VCaP (cell line): ENCODE data around the gene CEACAM6.
A peak's percentile ranks its signal among the peaks of the same experiment; 100 is the strongest.
"Not testable (repeated sequence)": the region's sequence is repeated elsewhere in the genome, so short reads cannot be mapped to it uniquely, and the experiment has no call there.

Source experiments
- H3K27ac ChIP-seq: fragments of 450-650 bp; 2 replicates; pipeline ENCODE4 v1.5.1; 2017
- TF ChIP-seq, protein P1 (sequence below): fragments of 450-650 bp; conservative IDR thresholded peaks from 2 replicates; pipeline ENCODE4 v1.5.1; 2017; ENCODE audit warnings: mild to moderate bottlenecking, moderate library complexity

Gene CEACAM6

DNA sequence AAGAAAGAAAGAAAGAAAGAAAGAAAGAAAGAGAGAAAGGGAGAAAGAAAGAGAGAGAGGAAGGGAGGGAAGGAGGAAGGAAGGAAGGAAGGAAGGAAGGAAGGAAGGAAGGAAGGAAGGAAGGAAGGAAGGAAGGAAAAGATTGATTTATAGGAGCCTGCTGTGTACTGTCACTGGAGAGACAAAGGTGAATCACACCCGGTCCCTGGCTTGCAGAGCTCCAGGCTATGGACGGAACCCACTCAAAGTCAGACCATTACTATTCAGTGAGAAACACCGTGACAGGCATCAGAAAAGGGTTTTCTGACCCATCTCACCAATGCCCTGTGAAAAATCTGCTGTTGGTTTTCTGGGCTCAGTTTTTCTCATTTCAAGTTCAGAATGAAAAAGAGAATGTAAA is 7.3 kb upstream of the CEACAM6 start:
- H3K27ac ChIP-seq = no peak overlapping the region
- TF ChIP-seq, protein P1, sequence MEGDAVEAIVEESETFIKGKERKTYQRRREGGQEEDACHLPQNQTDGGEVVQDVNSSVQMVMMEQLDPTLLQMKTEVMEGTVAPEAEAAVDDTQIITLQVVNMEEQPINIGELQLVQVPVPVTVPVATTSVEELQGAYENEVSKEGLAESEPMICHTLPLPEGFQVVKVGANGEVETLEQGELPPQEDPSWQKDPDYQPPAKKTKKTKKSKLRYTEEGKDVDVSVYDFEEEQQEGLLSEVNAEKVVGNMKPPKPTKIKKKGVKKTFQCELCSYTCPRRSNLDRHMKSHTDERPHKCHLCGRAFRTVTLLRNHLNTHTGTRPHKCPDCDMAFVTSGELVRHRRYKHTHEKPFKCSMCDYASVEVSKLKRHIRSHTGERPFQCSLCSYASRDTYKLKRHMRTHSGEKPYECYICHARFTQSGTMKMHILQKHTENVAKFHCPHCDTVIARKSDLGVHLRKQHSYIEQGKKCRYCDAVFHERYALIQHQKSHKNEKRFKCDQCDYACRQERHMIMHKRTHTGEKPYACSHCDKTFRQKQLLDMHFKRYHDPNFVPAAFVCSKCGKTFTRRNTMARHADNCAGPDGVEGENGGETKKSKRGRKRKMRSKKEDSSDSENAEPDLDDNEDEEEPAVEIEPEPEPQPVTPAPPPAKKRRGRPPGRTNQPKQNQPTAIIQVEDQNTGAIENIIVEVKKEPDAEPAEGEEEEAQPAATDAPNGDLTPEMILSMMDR = no peak

DNA sequence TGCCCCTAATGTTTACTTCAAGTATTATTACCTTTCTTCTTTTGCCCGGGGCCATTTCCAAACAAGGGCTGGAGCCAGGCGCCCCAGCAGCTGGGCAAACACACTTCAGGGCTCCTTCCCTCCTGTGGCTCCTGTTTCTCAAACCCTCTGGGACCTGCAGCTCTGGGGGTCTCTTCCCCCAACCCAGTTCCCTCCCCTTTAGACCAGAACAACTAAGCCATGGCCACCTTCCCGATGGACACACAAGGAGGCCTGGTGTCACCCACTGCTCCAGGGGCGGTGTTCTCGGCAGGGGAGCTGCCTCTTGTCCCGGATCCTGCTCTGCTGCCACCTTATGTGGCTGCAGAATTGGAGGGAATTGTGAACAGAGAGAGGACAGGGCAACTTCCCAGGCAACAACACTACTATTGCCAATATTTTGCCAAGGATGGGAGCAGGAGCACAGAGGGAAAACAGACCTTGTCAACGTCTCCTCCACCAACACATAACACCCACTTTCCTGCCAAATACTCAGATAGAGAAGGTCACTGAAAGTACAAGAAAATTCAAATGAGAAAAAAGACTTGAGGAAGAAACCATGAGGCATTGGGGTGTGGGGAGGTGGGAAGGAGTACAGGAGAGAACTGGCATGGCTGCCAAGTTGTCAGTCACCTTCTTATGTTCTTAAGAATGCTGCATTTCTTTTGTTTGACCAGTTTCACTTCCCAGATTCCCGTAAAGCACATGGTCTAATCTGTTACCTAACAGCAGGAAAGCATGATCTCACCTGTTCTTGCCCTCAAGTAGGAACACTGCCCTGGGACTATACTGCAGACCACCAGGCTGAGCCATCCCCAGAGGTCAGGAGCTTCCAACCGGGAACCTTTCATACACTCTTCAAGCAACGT is 4.8 kb upstream of the CEACAM6 start:
- H3K27ac ChIP-seq = not testable (repeated sequence)

DNA sequence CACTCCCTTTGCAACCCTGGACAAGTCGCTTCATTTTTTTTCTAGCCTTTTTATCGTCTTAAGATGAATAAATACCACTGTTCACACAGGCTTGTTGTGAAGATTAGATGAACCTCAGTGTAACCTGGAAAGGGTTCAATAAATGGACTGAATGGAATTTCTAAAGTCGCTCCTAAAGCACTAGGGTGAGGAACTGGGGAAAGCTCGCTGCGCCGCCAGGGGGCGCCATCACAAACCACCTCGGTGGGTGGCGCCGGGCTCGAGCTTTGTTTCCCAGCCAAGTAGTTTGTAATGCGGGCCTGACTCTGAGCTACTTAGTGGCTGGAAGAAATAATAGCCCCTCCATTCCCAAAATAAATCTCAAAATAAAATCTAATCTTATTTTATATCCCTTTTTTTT is 2.2 kb upstream of the CEACAM6 start:
- no peak overlapping the region for H3K27ac ChIP-seq
- TF ChIP-seq, protein P1 = peak; percentile 92

DNA sequence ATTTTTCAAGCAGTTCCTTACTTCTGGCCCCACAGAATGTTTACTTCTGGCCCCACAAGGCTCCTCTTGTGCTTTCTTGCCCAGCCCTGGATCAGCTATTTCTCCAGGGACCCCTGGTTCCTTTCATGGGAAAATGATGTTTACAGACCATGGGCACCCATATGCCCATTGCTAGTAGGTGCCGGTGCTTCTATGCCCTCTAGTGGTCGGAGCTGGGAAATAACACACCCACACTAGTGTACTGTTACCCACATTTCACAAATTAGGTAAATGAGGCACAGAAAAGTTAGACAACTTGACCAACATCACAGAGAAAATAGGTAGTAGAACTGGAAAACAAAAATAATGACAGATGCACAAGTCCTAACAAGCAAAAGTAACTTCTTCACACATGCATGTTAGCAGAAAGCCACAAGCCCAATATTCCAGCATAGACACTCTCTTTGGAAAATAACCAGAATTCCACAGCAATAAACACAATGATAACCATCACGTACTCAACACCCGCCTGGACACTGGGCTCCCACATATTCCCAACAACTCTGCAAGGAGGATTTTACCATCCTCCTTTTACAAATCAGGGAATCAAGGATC is 1.3 kb upstream of the CEACAM6 start:
- no peak overlapping the region for H3K27ac ChIP-seq
- TF ChIP-seq, protein P1 = peak; percentile 81

DNA sequence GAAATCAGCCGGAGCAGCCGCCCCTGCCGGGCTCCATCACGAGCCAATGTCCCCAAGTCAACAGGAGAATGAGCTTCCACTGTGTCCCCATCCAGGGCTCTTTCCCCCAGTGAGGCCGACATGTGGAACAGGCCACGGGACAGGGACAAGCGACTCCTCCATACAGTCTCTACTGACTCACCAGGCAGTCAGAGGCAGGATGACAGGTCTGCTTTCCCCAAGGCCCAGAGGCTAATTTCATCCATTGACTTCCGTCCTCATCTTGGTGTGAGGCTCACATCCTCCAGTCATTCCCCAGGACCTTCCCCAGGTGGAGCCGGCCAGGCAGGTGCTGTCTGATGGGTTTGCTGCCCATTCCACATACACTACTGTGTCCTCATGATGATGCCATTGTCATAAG is 3.5 kb downstream of the CEACAM6 start:
- TF ChIP-seq, protein P1 = no peak
- H3K27ac ChIP-seq = no peak overlapping the region

DNA sequence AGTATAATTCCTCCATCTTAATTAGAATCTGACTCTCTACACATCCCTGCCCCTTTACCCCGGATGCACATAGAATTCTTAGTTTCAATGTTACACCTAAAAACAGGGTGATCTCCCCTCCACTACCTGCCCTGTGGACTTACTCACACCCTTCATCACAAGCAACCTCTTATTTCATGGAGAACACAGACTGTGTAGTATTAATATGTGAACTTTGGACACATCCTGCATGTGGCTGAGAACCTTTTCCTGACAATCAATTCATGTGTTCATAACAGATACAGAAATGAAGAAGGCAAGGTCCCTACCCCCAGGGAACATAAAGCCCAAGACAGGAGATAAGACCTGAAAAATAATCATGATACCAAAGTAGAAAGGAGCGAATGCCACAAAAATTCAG is 11.8 kb downstream of the CEACAM6 start:
- TF ChIP-seq, protein P1 = no peak

DNA sequence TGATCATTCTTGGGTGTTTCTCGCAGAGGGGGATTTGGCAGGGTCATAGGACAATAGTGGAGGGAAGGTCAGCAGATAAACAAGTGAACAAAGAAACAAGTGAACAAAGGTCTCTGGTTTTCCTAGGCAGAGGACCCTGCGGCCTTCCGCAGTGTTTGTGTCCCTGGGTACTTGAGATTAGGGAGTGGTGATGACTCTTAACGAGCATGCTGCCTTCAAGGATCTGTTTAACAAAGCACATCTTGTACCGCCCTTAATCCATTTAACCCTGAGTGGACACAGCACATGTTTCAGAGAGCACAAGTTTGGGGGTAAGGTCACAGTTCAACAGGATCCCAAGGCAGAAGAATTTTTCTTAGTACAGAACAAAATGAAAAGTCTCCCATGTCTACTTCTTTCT is 12.8 kb downstream of the CEACAM6 start:
- not testable (repeated sequence) for H3K27ac ChIP-seq

More for the DNA sequence above, 11.8 kb downstream of the CEACAM6 start:
- H3K27ac ChIP-seq = no peak overlapping the region

DNA sequence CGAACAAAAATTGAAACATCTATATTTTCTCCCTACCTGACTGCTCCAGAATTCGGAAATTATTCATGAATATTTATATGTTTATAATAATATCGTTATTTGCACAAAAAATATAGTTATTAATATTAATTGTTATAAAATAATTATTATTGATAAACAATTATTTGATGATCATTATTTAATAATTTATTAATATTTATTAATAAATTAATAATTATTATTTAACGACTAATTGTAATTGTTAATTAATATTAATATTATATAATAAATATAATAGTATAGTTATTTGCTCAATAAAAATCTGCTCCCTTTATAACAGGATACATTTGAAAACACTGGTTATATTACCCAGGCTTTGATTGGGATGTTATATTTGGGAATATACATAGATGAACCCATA is 14.3 kb downstream of the CEACAM6 start:
- H3K27ac ChIP-seq = no peak overlapping the region
- TF ChIP-seq, protein P1 = no peak
